Calu3 (cell line): ENCODE measurements around the gene NPAS3. TPM values are rescaled to one million over a fixed set of nuclear protein-coding genes. Genes with fewer than 3 reads are reported as not detected.

Experiments used
- BruUV-seq: library from RNA; stranded (reverse); fragments of 400-500 nt; replicated peaks from 2 replicates; lab custom pipeline; 2021; lab: Mats Ljungman, UMichigan
- CTCF ChIA-PET: fragments of 300-600 bp; sonication (Branson Sonifier 250); formaldehyde crosslinking; loops from one replicate; lab custom pipeline; 2022; ENCODE audit warnings: antibody characterized with exemption; lab: Charles Lee
- DNase-seq: peaks from one replicate; pipeline ENCODE4 v3.0.0; 2022
- H3K27ac Mint-ChIP-seq: one replicate; pipeline ENCODE4 v1.8.0; 2022; ENCODE audit warnings: mixed read lengths; ENCODE audit not compliant: unreplicated experiment
- H3K27me3 Mint-ChIP-seq: one replicate; pipeline ENCODE4 v1.8.0; 2022; ENCODE audit warnings: mixed read lengths; ENCODE audit not compliant: unreplicated experiment
- H3K36me3 Mint-ChIP-seq: one replicate; pipeline ENCODE4 v1.8.0; 2022; ENCODE audit warnings: mild to moderate bottlenecking, moderate library complexity, mixed read lengths; ENCODE audit not compliant: insufficient read depth, unreplicated experiment
- H3K4me1 Mint-ChIP-seq: one replicate; pipeline ENCODE4 v1.8.0; 2022; ENCODE audit warnings: mild to moderate bottlenecking, low read depth, mixed read lengths; ENCODE audit not compliant: unreplicated experiment
- H3K4me3 Mint-ChIP-seq: one replicate; pipeline ENCODE4 v1.8.0; 2022; ENCODE audit warnings: mild to moderate bottlenecking, low read depth, moderate library complexity, mixed read lengths; ENCODE audit not compliant: unreplicated experiment
- H3K9me3 Mint-ChIP-seq: one replicate; pipeline ENCODE4 v1.8.0; 2022; ENCODE audit warnings: low read depth, mixed read lengths; ENCODE audit not compliant: unreplicated experiment
- intact Hi-C: fragments of 100-400 bp; cut with micrococcal nuclease; formaldehyde crosslinking; loops from one replicate; pipeline ENCODE4 v1.10.0; 2022; ENCODE audit not compliant: unreplicated experiment
- total RNA-seq: library from RNA; stranded (reverse); gene quantifications from 2 replicates; pipeline ENCODE4 v1.2.3, GENCODE V29; 2022
- TF ChIP-seq, protein P1 (sequence below): fragments of 200-600 bp; IDR thresholded peaks from one replicate; pipeline ENCODE4 v1.8.0; 2022; ENCODE audit warnings: antibody characterized with exemption; ENCODE audit not compliant: unreplicated experiment

The NPAS3 gene
- total RNA-seq, 1 experiment from 2014 or later, result not detected

DNA sequence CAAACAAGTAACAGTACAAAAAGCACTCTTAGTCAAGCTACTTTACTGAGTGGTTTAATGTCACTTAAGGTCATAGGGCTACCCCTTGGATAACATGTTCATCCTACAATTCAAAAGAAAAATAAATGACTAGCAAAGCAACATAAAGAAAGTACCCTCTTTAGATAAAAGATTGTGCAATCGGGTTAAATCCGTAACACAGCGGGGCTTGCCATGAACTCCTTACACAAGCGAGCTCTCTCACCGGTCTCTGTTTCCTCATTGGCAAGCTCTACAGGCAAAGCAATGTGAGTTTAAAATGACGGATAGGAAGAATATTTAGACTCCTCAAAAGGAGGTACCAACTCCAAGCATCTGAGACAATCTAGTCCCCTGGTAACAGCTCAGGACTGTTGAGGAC, 871.6 kb downstream of the NPAS3 start:
- no peak overlapping the region for H3K27ac Mint-ChIP-seq
- H3K9me3 Mint-ChIP-seq, result no peaks in the 10 kb centered on the region
- no peak overlapping the region for H3K4me3 Mint-ChIP-seq
- intact Hi-C loops, result no loop called here
- CTCF ChIA-PET, result no interaction called here
- no TSS peak for BruUV-seq
- TF ChIP-seq, protein P1, sequence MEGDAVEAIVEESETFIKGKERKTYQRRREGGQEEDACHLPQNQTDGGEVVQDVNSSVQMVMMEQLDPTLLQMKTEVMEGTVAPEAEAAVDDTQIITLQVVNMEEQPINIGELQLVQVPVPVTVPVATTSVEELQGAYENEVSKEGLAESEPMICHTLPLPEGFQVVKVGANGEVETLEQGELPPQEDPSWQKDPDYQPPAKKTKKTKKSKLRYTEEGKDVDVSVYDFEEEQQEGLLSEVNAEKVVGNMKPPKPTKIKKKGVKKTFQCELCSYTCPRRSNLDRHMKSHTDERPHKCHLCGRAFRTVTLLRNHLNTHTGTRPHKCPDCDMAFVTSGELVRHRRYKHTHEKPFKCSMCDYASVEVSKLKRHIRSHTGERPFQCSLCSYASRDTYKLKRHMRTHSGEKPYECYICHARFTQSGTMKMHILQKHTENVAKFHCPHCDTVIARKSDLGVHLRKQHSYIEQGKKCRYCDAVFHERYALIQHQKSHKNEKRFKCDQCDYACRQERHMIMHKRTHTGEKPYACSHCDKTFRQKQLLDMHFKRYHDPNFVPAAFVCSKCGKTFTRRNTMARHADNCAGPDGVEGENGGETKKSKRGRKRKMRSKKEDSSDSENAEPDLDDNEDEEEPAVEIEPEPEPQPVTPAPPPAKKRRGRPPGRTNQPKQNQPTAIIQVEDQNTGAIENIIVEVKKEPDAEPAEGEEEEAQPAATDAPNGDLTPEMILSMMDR, result no peak
- H3K36me3 Mint-ChIP-seq, result no peaks in the 10 kb centered on the region
- DNase-seq, result no peak
- H3K4me1 Mint-ChIP-seq, result no peaks in the 10 kb centered on the region
- peaks cover 51% of the 10 kb centered on the region for H3K27me3 Mint-ChIP-seq

DNA sequence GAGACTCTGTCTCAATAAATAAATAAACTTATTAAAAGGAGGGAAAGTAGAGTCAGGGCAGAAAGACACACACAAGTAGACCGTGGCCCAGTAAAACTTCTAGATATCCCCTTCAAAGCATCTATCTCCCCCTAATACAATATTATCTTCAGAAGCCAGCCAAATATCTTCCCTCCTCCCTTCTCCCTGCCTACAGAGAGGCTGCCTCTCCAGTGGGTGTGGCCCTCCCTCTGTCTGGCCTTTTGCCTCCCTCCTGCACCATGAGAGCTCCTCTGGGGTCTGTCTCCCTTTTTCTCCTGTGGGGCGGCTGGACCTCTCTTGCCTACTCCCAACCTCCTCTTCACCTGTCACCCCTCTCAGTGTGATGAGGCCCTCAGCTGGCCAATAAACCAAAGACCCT, 873.0 kb downstream of the NPAS3 start:
- BruUV-seq, result no TSS peak
- Mint-ChIP-seq H3K4me3 (no peak overlapping the region), H3K27ac (no peak overlapping the region), H3K36me3 (no peaks in the 10 kb centered on the region), H3K4me1 (no peaks in the 10 kb centered on the region), H3K9me3 (no peaks in the 10 kb centered on the region), H3K27me3 (peaks cover 58% of the 10 kb centered on the region)
- TF ChIP-seq, protein P1, result no peak
- CTCF ChIA-PET, result no interaction called here
- intact Hi-C loops, result no loop called here
- no peak for DNase-seq

DNA sequence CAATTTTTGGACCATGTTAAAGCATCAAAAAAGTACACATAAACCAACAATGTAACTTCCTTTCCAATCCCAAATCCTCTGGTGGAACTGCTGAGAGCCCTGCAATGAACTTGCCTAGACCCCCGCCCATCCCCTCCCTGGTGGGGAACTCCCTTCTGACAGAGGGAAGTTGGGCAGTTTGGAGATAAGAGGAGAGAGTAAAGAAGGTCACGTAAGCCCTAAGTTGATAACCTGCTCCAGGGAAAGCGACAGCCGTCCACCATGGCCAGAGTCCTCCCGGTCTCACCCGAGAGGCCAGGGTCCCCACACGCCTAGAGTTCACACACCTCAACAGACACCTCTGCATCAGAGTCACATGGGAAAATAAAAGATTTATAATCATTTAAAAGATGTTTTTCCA, 873.5 kb downstream of the NPAS3 start:
- H3K9me3 Mint-ChIP-seq, result no peaks in the 10 kb centered on the region
- CTCF ChIA-PET, result no interaction called here
- intact Hi-C loops, result no loop called here
- H3K27ac Mint-ChIP-seq, result no peak overlapping the region
- no peak overlapping the region for H3K4me3 Mint-ChIP-seq
- no TSS peak for BruUV-seq
- no peak for DNase-seq
- H3K27me3 Mint-ChIP-seq, result peaks cover 62% of the 10 kb centered on the region
- TF ChIP-seq, protein P1, result no peak
- H3K36me3 Mint-ChIP-seq, result no peaks in the 10 kb centered on the region
- no peaks in the 10 kb centered on the region for H3K4me1 Mint-ChIP-seq

DNA sequence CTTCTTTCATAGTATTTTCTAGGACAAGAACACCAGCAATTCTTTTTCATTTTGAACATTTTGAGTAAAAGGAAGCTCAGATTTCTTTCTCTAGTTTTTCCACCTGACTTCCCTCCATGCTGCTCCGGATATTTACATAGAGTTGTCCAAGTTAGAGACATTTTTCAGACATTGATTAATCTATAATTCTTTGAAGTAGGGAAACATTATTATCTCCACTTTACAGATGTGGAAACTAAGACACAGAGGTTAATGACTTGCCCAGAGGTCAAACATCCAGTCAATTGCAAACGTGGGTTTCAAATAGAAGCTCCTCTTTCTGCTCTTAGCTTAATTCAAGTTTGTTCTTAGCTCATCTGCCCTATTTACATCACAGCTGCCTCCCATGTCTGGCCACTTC, 873.9 kb downstream of the NPAS3 start:
- Mint-ChIP-seq H3K4me3 (no peak overlapping the region), H3K36me3 (no peaks in the 10 kb centered on the region), H3K9me3 (no peaks in the 10 kb centered on the region), H3K27ac (no peak overlapping the region), H3K27me3 (peaks cover 62% of the 10 kb centered on the region), H3K4me1 (no peaks in the 10 kb centered on the region)
- TF ChIP-seq, protein P1, result no peak
- intact Hi-C loops, result no loop called here
- CTCF ChIA-PET, result no interaction called here
- DNase-seq, result no peak
- no TSS peak for BruUV-seq
